Adrenal gland (tissue), 5 donors: ENCODE results near the gene SDCCAG8.

Experiments used
- POLR2A ChIP-seq, 2 donors: fragments of 450-650 bp; IDR thresholded peaks; one replicate each; pipeline ENCODE4 v1.6.1; 2017; ENCODE audit warnings: antibody characterized with exemption in 2 of 2, mild to moderate bottlenecking in 2 of 2, moderate library complexity in 1 of 2
- TF ChIP-seq, protein P1 (sequence below), 6 experiments: fragments of 450-650 bp in 4 of 6; fragments of 200-600 bp in 2 of 6; sonication (generic) in 1 of 6; IDR thresholded peaks; 1 replicate in 5 of 6; 2 replicates in 1 of 6; pipeline versions ENCODE4 v1.5.1 to v1.8.0; 2016 to 2021; ENCODE audit warnings: antibody characterized with exemption in 6 of 6, mild to moderate bottlenecking in 2 of 6, moderate library complexity in 1 of 6
- donor health status: DM: no; HTN: no; CAD: no.

- TF ChIP-seq, protein P1, sequence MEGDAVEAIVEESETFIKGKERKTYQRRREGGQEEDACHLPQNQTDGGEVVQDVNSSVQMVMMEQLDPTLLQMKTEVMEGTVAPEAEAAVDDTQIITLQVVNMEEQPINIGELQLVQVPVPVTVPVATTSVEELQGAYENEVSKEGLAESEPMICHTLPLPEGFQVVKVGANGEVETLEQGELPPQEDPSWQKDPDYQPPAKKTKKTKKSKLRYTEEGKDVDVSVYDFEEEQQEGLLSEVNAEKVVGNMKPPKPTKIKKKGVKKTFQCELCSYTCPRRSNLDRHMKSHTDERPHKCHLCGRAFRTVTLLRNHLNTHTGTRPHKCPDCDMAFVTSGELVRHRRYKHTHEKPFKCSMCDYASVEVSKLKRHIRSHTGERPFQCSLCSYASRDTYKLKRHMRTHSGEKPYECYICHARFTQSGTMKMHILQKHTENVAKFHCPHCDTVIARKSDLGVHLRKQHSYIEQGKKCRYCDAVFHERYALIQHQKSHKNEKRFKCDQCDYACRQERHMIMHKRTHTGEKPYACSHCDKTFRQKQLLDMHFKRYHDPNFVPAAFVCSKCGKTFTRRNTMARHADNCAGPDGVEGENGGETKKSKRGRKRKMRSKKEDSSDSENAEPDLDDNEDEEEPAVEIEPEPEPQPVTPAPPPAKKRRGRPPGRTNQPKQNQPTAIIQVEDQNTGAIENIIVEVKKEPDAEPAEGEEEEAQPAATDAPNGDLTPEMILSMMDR (IDR thresholded peaks at IDR 0.05) = no peak
- no peak for TF ChIP-seq POLR2A (IDR thresholded peaks at IDR 0.05)
Observed at GRCh38 chr1:243542739-243543415, 287.0 kb downstream of the SDCCAG8 start.
